ENCODE data around the gene IQGAP3. TPM values are rescaled to one million over a fixed set of nuclear protein-coding genes. Genes with fewer than 3 reads are reported as not detected.
"Not testable (repeated sequence)": the region's sequence is repeated elsewhere in the genome, so short reads cannot be mapped to it uniquely, and the experiment has no call there.

IQGAP3 gene
- total RNA-seq, 2 donors from 2014 or later: 2.2 to 3.5 TPM

DNA sequence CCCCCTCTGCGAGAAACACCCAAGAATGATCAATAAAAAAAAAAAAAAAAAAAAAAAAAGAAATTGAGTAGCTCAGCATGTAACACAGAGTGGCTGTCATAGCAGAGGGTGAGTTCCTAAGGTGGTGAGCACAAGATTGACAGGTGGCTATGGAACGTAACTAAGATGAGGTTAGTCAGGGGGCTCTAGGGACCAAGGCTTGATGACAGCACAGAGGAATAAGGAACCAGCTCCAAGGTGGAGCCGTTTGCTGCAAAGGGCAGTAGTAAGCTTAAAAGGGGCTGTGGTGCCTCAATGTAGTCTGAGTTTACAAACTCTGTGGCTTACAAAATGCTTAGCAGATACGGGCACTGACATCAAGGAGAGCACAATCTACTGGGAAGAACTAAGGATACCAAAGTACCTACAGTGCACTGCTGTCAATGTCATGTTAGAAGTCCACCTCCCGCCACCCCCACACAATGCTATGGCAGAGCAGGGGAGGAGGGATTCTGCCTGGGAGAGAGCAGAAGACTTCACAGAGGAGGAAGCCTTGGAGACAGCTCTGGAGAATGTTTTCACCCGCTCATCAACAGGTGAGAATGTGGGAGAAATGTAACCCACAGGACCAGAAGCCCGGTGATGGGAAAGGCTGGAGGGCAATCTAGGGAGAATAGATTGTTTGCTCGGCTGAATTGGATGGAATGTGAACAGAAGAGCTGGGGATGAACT lies 13.1 kb downstream of the IQGAP3 start:
- DNase-seq (ENCODE audit: low spot score) (no peak), ATAC-seq (ENCODE audit: insufficient number of reproducible peaks, low FRiP score, low read depth) (no peak)
- Histone ChIP-seq H3K4me1 (ENCODE audit: control insufficient read depth in 1 of 2, low read depth in 2 of 2) (no peaks in the 10 kb centered on the region), H3K27me3 (replicated peaks; ENCODE audit: insufficient read depth) (no peaks in the 10 kb centered on the region), H3K36me3 (no peaks in the 10 kb centered on the region), H3K9me3 (no peaks in the 10 kb centered on the region), H3K4me3 (no peak overlapping the region), H3K27ac (no peak overlapping the region)
- TF ChIP-seq, protein P1, sequence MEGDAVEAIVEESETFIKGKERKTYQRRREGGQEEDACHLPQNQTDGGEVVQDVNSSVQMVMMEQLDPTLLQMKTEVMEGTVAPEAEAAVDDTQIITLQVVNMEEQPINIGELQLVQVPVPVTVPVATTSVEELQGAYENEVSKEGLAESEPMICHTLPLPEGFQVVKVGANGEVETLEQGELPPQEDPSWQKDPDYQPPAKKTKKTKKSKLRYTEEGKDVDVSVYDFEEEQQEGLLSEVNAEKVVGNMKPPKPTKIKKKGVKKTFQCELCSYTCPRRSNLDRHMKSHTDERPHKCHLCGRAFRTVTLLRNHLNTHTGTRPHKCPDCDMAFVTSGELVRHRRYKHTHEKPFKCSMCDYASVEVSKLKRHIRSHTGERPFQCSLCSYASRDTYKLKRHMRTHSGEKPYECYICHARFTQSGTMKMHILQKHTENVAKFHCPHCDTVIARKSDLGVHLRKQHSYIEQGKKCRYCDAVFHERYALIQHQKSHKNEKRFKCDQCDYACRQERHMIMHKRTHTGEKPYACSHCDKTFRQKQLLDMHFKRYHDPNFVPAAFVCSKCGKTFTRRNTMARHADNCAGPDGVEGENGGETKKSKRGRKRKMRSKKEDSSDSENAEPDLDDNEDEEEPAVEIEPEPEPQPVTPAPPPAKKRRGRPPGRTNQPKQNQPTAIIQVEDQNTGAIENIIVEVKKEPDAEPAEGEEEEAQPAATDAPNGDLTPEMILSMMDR (IDR thresholded peaks at IDR 0.05): no peak

DNA sequence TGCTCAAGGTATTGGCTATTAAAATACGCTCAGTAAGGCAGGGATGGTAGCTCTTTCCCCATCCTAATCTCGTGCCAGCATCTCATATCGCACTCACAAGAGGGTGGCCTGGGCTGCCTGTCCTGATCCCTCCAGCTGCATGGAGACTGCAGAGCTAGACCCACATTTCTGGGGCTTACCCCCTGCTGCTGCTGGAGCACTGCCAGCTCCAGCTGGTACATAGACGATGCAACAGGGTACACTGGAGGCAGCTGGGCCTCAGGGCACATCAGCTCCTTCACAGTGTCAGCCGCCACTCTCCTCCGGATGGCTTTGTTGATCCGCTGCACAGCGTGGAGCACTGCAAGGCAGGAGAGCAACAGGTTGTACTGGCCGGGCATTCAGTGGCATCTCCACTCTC lies 16.0 kb downstream of the IQGAP3 start:
- no peak overlapping the region for H3K27ac ChIP-seq
- H3K4me3 ChIP-seq: no peak overlapping the region
- ATAC-seq (ENCODE audit: insufficient number of reproducible peaks, low FRiP score, low read depth): no peak
- DNase-seq (ENCODE audit: low spot score): no peak
- no peaks in the 10 kb centered on the region for H3K9me3 ChIP-seq
- no peaks in the 10 kb centered on the region for H3K27me3 ChIP-seq (replicated peaks; ENCODE audit: insufficient read depth)
- H3K36me3 ChIP-seq: no peaks in the 10 kb centered on the region
- TF ChIP-seq, protein P1 (IDR thresholded peaks at IDR 0.05): no peak
- no peaks in the 10 kb centered on the region for H3K4me1 ChIP-seq (ENCODE audit: control insufficient read depth in 1 of 2, low read depth in 2 of 2)

DNA sequence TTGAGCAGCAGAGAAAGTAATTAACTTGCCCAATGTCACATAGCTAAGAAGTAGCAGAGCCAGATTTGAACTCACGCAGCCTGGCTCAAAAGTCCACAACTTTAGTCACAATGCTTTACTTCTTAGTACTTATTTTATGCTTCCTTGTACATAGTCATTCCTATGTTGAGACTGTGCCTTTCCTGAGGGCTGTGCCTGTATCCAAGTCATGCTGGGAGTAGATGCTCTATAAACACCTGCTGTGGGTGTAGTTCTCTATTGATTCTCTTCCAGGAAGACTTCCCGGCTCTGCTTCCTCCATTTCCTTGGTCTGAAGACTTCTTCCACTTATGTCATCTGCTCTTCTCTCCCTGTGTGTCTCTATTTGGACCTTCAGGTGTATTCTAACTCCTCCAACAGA lies 16.6 kb downstream of the IQGAP3 start:
- Histone ChIP-seq H3K9me3 (no peaks in the 10 kb centered on the region), H3K27me3 (replicated peaks; ENCODE audit: insufficient read depth) (no peaks in the 10 kb centered on the region), H3K4me3 (no peak overlapping the region), H3K27ac (no peak overlapping the region), H3K4me1 (ENCODE audit: control insufficient read depth in 1 of 2, low read depth in 2 of 2) (no peaks in the 10 kb centered on the region), H3K36me3 (no peaks in the 10 kb centered on the region)
- ATAC-seq (ENCODE audit: insufficient number of reproducible peaks, low FRiP score, low read depth): no peak
- TF ChIP-seq, protein P1 (IDR thresholded peaks at IDR 0.05): no peak
- no peak for DNase-seq (ENCODE audit: low spot score)

DNA sequence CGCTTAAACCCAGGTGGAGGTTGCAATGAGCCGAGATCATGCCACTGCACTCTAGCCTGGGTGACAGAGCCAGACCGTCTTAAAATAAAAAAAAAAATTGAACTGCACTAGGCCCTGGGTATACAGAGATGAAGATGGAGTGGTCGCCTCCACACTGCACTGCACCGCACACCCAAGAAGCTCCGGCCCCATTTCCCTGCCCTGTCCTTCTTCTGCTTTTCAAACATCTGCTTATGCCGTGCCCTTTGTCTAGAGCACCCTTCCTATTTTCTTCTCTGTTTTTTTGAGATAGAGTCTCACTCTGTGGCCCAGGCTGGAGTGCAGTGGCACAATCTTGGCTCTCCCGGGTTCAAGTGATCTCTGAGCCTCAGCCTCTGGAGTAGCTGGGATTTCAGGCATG lies 17.4 kb downstream of the IQGAP3 start:
- no peak overlapping the region for H3K27ac ChIP-seq
- no peak overlapping the region for H3K4me3 ChIP-seq
- ATAC-seq (ENCODE audit: insufficient number of reproducible peaks, low FRiP score, low read depth): no peak
- H3K27me3 ChIP-seq (replicated peaks; ENCODE audit: insufficient read depth): no peaks in the 10 kb centered on the region
- TF ChIP-seq, protein P1 (IDR thresholded peaks at IDR 0.05): no peak
- no peaks in the 10 kb centered on the region for H3K4me1 ChIP-seq (ENCODE audit: control insufficient read depth in 1 of 2, low read depth in 2 of 2)
- DNase-seq (ENCODE audit: low spot score): no peak
- no peaks in the 10 kb centered on the region for H3K9me3 ChIP-seq
- H3K36me3 ChIP-seq: no peaks in the 10 kb centered on the region

DNA sequence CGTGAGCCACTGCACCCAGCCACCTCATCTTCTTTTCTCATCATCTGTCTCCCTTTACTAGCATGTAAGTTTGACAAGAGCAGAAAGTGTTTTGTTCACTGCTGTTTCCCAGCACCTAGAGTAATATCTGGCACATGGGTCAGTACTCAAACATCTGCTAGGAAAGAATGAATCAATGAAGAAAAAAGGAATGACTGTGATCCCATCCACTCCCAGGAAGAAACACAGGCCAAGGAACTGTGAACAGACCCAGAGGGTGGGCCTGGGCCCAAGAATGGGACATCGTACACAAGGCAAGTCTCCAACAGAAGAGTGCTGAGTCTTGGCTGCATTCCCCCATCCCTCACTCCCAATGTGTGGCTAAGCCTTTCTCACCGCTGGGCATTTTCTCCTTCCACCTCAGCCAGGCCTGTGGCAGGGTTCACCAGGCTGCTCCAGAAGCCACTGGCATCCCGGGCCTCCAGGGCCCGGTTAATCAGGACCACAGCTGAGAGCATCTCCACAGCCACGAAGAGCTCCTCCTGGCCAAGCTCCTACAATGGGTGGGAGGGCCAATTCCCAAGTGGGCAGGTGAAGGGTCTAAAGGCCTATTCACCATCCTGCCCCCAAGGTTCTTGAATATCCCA lies 18.4 kb downstream of the IQGAP3 start:
- TF ChIP-seq, protein P1 (IDR thresholded peaks at IDR 0.05): no peak
- no peak overlapping the region for H3K27ac ChIP-seq
- H3K36me3 ChIP-seq: no peaks in the 10 kb centered on the region
- no peaks in the 10 kb centered on the region for H3K4me1 ChIP-seq (ENCODE audit: control insufficient read depth in 1 of 2, low read depth in 2 of 2)
- no peak for DNase-seq (ENCODE audit: low spot score)
- no peak for ATAC-seq (ENCODE audit: insufficient number of reproducible peaks, low FRiP score, low read depth)
- no peaks in the 10 kb centered on the region for H3K27me3 ChIP-seq (replicated peaks; ENCODE audit: insufficient read depth)
- no peaks in the 10 kb centered on the region for H3K9me3 ChIP-seq
- no peak overlapping the region for H3K4me3 ChIP-seq

DNA sequence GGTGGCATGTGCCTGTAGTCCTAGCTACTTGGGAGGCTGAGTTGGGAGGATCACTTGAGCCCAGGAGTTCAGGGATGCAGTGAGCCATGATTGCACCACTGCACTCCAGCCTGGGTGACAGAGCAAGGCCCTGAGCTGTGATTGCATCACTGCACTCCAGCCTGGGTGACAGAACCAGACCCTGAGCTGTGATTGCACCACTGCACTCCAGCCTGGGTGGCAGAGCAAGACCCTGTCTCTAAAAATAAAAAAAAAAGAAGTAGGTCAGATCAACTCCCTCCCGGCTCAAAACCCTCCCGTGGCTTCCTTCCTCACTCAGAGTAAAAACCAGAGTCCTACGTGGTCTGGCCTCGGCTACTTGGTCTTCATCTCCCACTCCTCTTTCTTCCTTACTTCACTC lies 19.4 kb downstream of the IQGAP3 start:
- not testable (repeated sequence) for H3K27me3 ChIP-seq (replicated peaks; ENCODE audit: insufficient read depth); H3K4me1 ChIP-seq (ENCODE audit: control insufficient read depth in 1 of 2, low read depth in 2 of 2); H3K36me3 ChIP-seq; DNase-seq (ENCODE audit: low spot score); H3K4me3 ChIP-seq; H3K9me3 ChIP-seq; H3K27ac ChIP-seq; ATAC-seq (ENCODE audit: insufficient number of reproducible peaks, low FRiP score, low read depth)
